Mesothelial cell of epicardium (in vitro differentiated cells): Measurements from ENCODE around the gene CSMD2. TPM values are rescaled to one million over a fixed set of nuclear protein-coding genes. Genes with fewer than 3 reads are reported as not detected.

Experiments
- DNase-seq, 2 experiments: peaks; one replicate each; pipeline ENCODE4 v3.0.0; 2021; ENCODE audit warnings: low spot score in 2 of 2; ENCODE audit not compliant: unreplicated experiment in 2 of 2
- H3K27ac Mint-ChIP-seq: 2 replicates; pipeline ENCODE4 v1.8.0; 2021; ENCODE audit warnings: mixed read lengths
- H3K27me3 Mint-ChIP-seq: 2 replicates; pipeline ENCODE4 v1.8.0; 2021; ENCODE audit warnings: low read depth, mixed read lengths
- H3K36me3 Mint-ChIP-seq: 2 replicates; pipeline ENCODE4 v1.8.0; 2021; ENCODE audit warnings: mixed read lengths
- H3K4me1 Mint-ChIP-seq: 2 replicates; pipeline ENCODE4 v1.8.0; 2021; ENCODE audit warnings: mixed read lengths
- H3K4me3 Mint-ChIP-seq: 2 replicates; pipeline ENCODE4 v1.8.0; 2021; ENCODE audit warnings: mild to moderate bottlenecking, moderate library complexity, mixed read lengths
- H3K9me3 Mint-ChIP-seq: 2 replicates; pipeline ENCODE4 v1.8.0; 2021; ENCODE audit warnings: mixed read lengths
- CTCF ChIP-seq: fragments of 200-600 bp; sonication (generic); IDR thresholded peaks from one replicate; pipeline ENCODE4 v1.5.0; 2021; ENCODE audit warnings: antibody characterized with exemption; ENCODE audit not compliant: unreplicated experiment
- total RNA-seq: library from RNA; stranded (reverse); gene quantifications from 3 replicates; pipeline ENCODE4 v1.2.1, GENCODE V29; 2021

CSMD2 gene
- total RNA-seq, 1 donor from 2014 or later = 1.9 TPM

DNA sequence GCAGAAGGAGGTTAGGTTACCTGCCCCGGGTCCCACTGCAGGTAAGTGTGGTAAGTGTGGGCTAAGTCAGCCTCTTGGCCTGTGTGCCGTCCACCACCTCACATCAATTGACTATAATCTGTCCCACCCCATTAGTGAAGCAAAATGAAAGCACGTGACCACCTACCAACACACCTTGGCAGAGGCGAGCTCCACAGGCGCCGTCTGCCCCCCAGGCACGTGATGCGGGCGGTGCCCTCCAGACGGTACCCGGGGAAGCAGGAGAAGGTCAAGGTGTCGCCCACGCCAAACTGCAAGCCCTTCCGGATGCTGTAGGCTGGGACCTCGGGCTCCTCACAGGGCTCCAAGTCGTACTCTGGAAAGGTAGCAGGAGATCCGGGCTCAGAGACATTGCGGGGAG lies 450.6 kb downstream of the CSMD2 start:
- Mint-ChIP-seq H3K4me3 (no peak overlapping the region), H3K36me3 (no peaks in the 10 kb centered on the region), H3K9me3 (no peaks in the 10 kb centered on the region), H3K27ac (no peak overlapping the region), H3K27me3 (peaks cover 45% of the 10 kb centered on the region), H3K4me1 (no peaks in the 10 kb centered on the region)
- DNase-seq = no peak
- TF ChIP-seq CTCF = no peak

DNA sequence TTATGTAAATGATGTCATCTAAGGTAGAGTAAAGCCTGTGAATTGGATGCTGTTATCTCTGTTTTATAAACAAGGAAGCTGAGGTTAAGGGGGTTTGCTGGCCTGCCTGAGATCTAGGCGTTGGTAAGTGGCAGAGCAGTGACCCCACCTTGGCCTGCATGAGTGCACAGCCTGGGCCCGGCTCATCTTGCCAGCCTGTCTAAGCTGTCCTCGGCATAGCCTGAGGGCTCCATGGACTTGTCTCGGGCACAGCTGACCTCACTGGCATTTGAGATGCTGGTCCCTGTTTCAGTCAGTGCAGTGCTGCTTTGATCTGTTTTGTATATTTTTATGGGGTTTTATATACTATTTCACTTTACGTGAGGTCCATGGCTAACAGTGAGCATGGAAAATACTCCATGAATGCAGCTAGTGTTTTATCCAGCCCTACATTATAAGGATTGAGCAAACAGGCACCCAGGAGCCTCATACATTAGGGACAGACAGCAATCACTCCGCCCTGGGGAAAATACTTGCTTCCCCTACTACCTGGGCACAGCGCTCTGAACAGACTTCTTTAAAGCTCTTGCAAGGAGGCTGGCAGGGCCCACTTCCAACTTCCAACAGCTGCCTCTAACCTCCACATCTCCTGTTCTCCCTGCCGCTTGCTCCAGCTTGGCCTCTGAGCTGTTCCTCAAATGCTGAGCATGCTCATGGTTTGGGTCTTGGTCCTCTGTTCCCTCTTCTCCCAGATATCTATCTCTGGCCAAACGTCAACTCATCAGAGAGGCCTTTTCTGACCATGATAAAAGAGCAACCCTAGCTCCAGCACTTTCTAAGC lies 451.8 kb downstream of the CSMD2 start:
- DNase-seq = no peak
- no peaks in the 10 kb centered on the region for H3K4me1 Mint-ChIP-seq
- no peak for TF ChIP-seq CTCF
- H3K36me3 Mint-ChIP-seq = no peaks in the 10 kb centered on the region
- no peak overlapping the region for H3K27ac Mint-ChIP-seq
- H3K4me3 Mint-ChIP-seq = no peak overlapping the region
- H3K9me3 Mint-ChIP-seq = no peaks in the 10 kb centered on the region
- peaks cover 47% of the 10 kb centered on the region for H3K27me3 Mint-ChIP-seq

GRCh38 chr1:33712186-33712585 lies 452.8 kb downstream of the CSMD2 start:
- Mint-ChIP-seq H3K4me3 (no peak overlapping the region), H3K36me3 (no peaks in the 10 kb centered on the region), H3K27me3 (peaks cover 46% of the 10 kb centered on the region), H3K27ac (no peak overlapping the region), H3K9me3 (no peaks in the 10 kb centered on the region), H3K4me1 (no peaks in the 10 kb centered on the region)
- DNase-seq = no peak
- TF ChIP-seq CTCF = no peak

DNA sequence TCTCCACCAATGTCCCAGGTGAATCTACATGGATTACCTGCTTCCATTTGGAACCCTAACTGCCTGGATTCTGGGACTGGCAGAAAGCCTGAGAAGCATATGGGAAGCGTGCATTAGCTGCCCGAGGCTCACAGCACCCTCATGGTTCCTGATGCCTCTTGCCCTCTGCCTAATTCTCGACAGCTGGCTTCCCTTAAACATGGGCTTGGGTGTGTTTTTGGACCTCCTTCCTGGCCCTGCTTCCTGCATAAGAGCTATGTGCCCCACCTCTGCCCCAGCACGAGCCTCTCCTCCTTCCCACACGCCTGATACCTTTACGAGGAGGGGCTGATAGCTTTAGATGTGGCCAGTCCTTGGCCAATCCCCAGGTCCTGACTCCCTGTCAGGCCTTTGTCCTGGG lies 453.5 kb downstream of the CSMD2 start:
- no peak for TF ChIP-seq CTCF
- Mint-ChIP-seq H3K4me1 (no peaks in the 10 kb centered on the region), H3K27me3 (peaks cover 44% of the 10 kb centered on the region), H3K27ac (no peak overlapping the region), H3K4me3 (no peak overlapping the region), H3K9me3 (no peaks in the 10 kb centered on the region), H3K36me3 (no peaks in the 10 kb centered on the region)
- no peak for DNase-seq

GRCh38 chr1:33710967-33711366 lies 454.1 kb downstream of the CSMD2 start:
- H3K36me3 Mint-ChIP-seq = no peaks in the 10 kb centered on the region
- no peak overlapping the region for H3K27ac Mint-ChIP-seq
- no peak for TF ChIP-seq CTCF
- H3K9me3 Mint-ChIP-seq = no peaks in the 10 kb centered on the region
- H3K4me1 Mint-ChIP-seq = no peaks in the 10 kb centered on the region
- DNase-seq = no peak
- H3K27me3 Mint-ChIP-seq = peaks cover 42% of the 10 kb centered on the region
- H3K4me3 Mint-ChIP-seq = no peak overlapping the region
